ENCODE results near the gene PCDHA4. TPM values are rescaled to one million over a fixed set of nuclear protein-coding genes. Genes with fewer than 3 reads are reported as not detected.

The PCDHA4 gene
- total RNA-seq, 1 donor from 2014 or later: under 0.01 TPM

DNA sequence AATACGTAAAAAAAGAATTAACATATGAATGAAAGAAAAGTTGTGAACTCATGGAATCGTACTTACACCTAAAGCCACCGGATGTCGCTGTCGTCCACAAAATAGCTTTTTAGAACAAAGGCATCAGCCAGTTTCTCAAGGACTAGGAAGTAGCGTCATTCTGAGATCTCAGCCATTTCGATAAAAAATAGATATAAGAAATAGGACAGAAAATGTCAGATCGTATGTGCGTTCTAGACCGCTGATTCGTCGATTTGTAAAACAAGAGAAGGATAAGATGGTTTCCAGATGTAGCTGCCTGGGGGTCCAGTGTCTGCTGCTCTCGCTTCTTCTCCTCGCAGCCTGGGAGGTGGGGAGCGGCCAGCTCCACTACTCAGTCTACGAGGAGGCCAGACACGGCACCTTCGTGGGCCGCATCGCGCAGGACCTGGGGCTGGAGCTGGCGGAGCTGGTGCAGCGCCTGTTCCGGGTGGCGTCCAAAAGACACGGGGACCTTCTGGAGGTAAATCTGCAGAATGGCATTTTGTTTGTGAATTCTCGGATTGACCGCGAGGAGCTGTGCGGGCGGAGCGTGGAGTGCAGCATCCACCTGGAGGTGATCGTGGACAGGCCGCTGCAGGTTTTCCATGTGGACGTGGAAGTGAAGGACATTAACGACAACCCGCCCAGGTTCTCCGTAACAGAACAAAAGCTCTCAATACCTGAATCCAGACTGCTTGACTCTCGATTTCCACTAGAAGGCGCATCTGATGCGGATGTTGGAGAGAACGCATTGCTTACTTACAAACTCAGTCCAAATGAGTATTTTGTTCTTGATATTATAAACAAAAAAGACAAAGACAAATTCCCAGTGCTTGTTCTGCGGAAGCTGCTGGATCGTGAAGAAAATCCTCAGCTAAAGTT lies 49.2 kb downstream of the PCDHA4 start, which contains the start of gene PCDHA10:
Gene PCDHA10, plus strand, starts transcription at position 126 of the 903 bp plus-strand sequence. Its CDS starts 152 bp downstream, at position 278.
- no peak for DNase-seq (ENCODE audit: low read depth in 2 of 2)

- DNase-seq (ENCODE audit: low read depth in 2 of 2): no peak
These were observed 50.5 kb downstream of the PCDHA4 start for GRCh38 chr5:140857177-140857986.

- DNase-seq (ENCODE audit: low read depth in 2 of 2): no peak
These were observed 51.0 kb downstream of the PCDHA4 start for GRCh38 chr5:140857987-140858240.

GRCh38 chr5:140862441-140863295 lies 55.8 kb downstream of the PCDHA4 start:
- DNase-seq (ENCODE audit: low read depth in 2 of 2): no peak

Other genes starting within 250 kb of the PCDHA4 start
- 16.3 and 20.6 TPM in 2 replicates for gene SRA1, start 249.6 kb upstream of the PCDHA4 start, total RNA-seq
- gene APBB3, start 242.5 kb upstream of the PCDHA4 start, total RNA-seq: 3.3 and 6.7 TPM in 2 replicates
- 12.4 and 21.8 TPM in 2 replicates for gene SLC35A4, start 242.2 kb upstream of the PCDHA4 start, total RNA-seq
- gene CD14, start 173.9 kb upstream of the PCDHA4 start, total RNA-seq: 1.1 and 2.8 TPM in 2 replicates
- 8.1 and 10.5 TPM in 2 replicates for gene TMCO6, start 167.6 kb upstream of the PCDHA4 start, total RNA-seq
- 70.0 and 90.3 TPM in 2 replicates for gene NDUFA2, start 159.4 kb upstream of the PCDHA4 start, total RNA-seq
- 47.7 and 55.8 TPM in 2 replicates for gene IK, start 159.2 kb upstream of the PCDHA4 start, total RNA-seq
- 19.8 and 28.2 TPM in 2 replicates for gene WDR55, start 142.2 kb upstream of the PCDHA4 start, total RNA-seq
- under 0.01 and 0.22 TPM in 2 replicates for gene DND1, start 133.5 kb upstream of the PCDHA4 start, total RNA-seq
- gene HARS1, start 115.7 kb upstream of the PCDHA4 start, total RNA-seq: 43.1 and 46.4 TPM in 2 replicates
- 21.0 and 21.1 TPM in 2 replicates for gene HARS2, start 115.6 kb upstream of the PCDHA4 start, total RNA-seq
- gene ZMAT2, start 106.6 kb upstream of the PCDHA4 start, total RNA-seq: 34.0 and 54.8 TPM in 2 replicates
- gene PCDHA1, start 20.9 kb upstream of the PCDHA4 start, total RNA-seq: under 0.01 TPM in 1 of 2 replicates, not detected in the other
- under 0.01 TPM in 2 replicates for gene PCDHA2, start 12.2 kb upstream of the PCDHA4 start, total RNA-seq
- gene PCDHA3, start 6.0 kb upstream of the PCDHA4 start, total RNA-seq: 0.20 and 0.22 TPM in 2 replicates
- gene PCDHA5, start 14.5 kb downstream of the PCDHA4 start, total RNA-seq: under 0.01 TPM in 2 replicates
- gene PCDHA6, start 20.9 kb downstream of the PCDHA4 start, total RNA-seq: 0.20 and 0.22 TPM in 2 replicates
- gene PCDHA7, start 27.2 kb downstream of the PCDHA4 start, total RNA-seq: 0.20 and 0.22 TPM in 2 replicates
- gene PCDHA8, start 34.1 kb downstream of the PCDHA4 start, total RNA-seq: under 0.01 TPM in 1 of 2 replicates, not detected in the other
- gene PCDHA9, start 41.3 kb downstream of the PCDHA4 start, total RNA-seq: under 0.01 TPM in 2 replicates
- under 0.01 TPM in 2 replicates for gene PCDHA10, start 48.8 kb downstream of the PCDHA4 start, total RNA-seq
- gene PCDHA11, start 61.9 kb downstream of the PCDHA4 start, total RNA-seq: under 0.01 and 0.20 TPM in 2 replicates
- under 0.01 TPM in 1 of 2 replicates, not detected in the other for gene PCDHA12, start 68.2 kb downstream of the PCDHA4 start, total RNA-seq
- gene PCDHA13, start 75.1 kb downstream of the PCDHA4 start, total RNA-seq: under 0.01 TPM in 1 of 2 replicates, not detected in the other
- gene PCDHAC1, start 119.2 kb downstream of the PCDHA4 start, total RNA-seq: under 0.01 TPM in 2 replicates
- gene PCDHAC2, start 159.4 kb downstream of the PCDHA4 start, total RNA-seq: 0.20 and 0.22 TPM in 2 replicates
- not detected in 2 replicates for gene PCDHB1, start 244.3 kb downstream of the PCDHA4 start, total RNA-seq

Data from lung microvascular endothelial cell (primary cell).